BLaER1 (cell line): ENCODE data around the gene SOBP.

Experiments used
- H3K27ac ChIP-seq: shearing (Covaris generic); formaldehyde crosslinking; 2 replicates; pipeline ENCODE4 v1.8.1; 2022
- H3K27me3 ChIP-seq: shearing (Covaris generic); formaldehyde crosslinking; 2 replicates; pipeline ENCODE4 v1.8.1; 2022
- H3K36me3 ChIP-seq: shearing (Covaris generic); formaldehyde crosslinking; 2 replicates; pipeline ENCODE4 v1.8.1; 2022
- H3K4me1 ChIP-seq: shearing (Covaris generic); formaldehyde crosslinking; 2 replicates; pipeline ENCODE4 v1.8.1; 2022
- H3K4me2 ChIP-seq: shearing (Covaris generic); formaldehyde crosslinking; 2 replicates; pipeline ENCODE4 v1.8.1; 2022
- H3K4me3 ChIP-seq: shearing (Covaris generic); formaldehyde crosslinking; 2 replicates; pipeline ENCODE4 v1.8.1; 2022
- H3K9ac ChIP-seq: shearing (Covaris generic); formaldehyde crosslinking; 2 replicates; pipeline ENCODE4 v1.8.1; 2022
- H3K9me3 ChIP-seq: shearing (Covaris generic); formaldehyde crosslinking; 2 replicates; pipeline ENCODE4 v1.8.1; 2022
- H4K20me1 ChIP-seq: shearing (Covaris generic); formaldehyde crosslinking; 2 replicates; pipeline ENCODE4 v1.8.1; 2022
- Cebpa-rat ChIP-seq: shearing (Covaris generic); IDR thresholded peaks from 2 replicates; pipeline ENCODE4 v1.8.1; 2022

The SOBP gene

GRCh38 chr6:107563694-107564588 is 74.0 kb downstream of the SOBP start:
- no peaks in the 10 kb centered on the region for H3K36me3 ChIP-seq
- no peak for TF ChIP-seq Cebpa-rat
- no peaks in the 10 kb centered on the region for H3K9me3 ChIP-seq
- no peaks in the 10 kb centered on the region for H3K27me3 ChIP-seq
- no peak overlapping the region for H3K27ac ChIP-seq
- no peak overlapping the region for H3K4me3 ChIP-seq
- H3K4me2 ChIP-seq, result no peak overlapping the region
- no peaks in the 10 kb centered on the region for H3K4me1 ChIP-seq
- H4K20me1 ChIP-seq, result no peaks in the 10 kb centered on the region
- H3K9ac ChIP-seq, result no peak overlapping the region

DNA sequence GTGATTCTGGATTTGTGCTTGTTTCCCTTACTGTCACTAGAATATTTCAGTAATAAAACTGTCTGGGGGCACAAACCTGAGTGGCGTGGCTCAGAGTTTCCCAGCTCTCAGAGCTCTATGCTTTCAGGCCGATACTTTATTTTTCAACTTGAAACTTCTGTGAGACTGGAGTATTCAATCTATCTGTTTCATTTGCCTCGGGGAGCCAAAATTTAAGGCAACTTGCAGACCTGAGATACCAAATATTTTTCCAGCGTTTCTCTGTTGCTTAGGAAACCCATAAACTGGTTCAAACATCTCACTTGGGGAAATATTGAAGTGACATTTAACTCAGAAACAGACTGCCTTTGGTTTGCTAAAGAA is 74.7 kb downstream of the SOBP start:
- no peak for TF ChIP-seq Cebpa-rat
- H3K36me3 ChIP-seq, result no peaks in the 10 kb centered on the region
- no peak overlapping the region for H3K4me3 ChIP-seq
- H3K4me1 ChIP-seq, result no peaks in the 10 kb centered on the region
- no peak overlapping the region for H3K4me2 ChIP-seq
- H4K20me1 ChIP-seq, result no peaks in the 10 kb centered on the region
- no peaks in the 10 kb centered on the region for H3K9me3 ChIP-seq
- no peaks in the 10 kb centered on the region for H3K27me3 ChIP-seq
- H3K9ac ChIP-seq, result no peak overlapping the region
- no peak overlapping the region for H3K27ac ChIP-seq

DNA sequence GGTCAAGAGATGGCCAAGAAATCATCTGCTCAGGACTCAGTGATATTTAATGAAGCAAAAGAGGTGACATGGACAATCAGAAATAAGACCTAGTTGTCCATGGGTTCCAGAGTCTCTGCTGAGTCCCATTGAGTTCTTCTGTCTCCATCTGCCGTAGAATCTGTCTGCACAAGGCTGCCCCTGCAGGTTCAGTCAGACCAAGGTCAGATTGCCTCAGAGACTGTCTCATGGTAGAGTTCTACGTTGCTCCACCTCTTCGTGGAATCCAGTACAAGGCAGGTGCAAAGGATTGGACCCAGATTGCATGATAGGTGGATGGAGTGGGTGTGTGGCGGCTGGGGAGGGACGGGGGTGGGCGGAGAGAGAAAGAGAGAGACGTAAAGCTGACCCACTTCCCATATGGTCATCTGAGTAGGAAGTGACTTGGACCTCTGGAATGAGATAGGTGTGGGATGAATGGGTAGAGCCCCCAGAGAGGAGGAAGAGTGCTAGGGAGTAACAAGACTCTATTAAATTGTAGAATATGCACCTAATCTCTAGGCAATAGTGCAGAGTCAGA is 75.3 kb downstream of the SOBP start:
- H3K9ac ChIP-seq, result no peak overlapping the region
- no peak for TF ChIP-seq Cebpa-rat

DNA sequence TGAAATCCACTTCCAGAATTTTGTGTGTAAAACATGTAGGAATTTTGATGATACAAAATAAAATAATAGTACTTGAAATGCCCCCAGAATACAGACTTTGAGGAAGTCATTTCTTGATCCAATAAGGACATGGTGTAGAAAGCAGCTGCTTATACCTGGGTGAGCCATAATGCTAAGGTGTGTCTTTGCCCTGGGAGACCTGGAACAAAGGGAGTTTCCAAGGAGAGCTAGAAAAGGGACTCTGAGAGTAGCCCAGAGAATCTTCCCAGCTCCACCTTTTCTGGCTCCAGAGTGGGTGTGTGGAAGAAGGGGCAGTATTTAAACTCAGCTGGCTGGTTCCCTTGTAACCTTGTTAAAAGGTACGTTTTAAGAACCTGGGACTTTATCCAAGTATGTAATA is 77.7 kb downstream of the SOBP start:
- Histone ChIP-seq H3K9ac (no peak overlapping the region), H3K27me3 (no peaks in the 10 kb centered on the region), H3K4me2 (no peak overlapping the region), H3K36me3 (no peaks in the 10 kb centered on the region), H3K27ac (no peak overlapping the region), H4K20me1 (no peaks in the 10 kb centered on the region), H3K4me1 (no peaks in the 10 kb centered on the region), H3K9me3 (no peaks in the 10 kb centered on the region), H3K4me3 (no peak overlapping the region)
- TF ChIP-seq Cebpa-rat, result no peak

More for the DNA sequence above, 75.3 kb downstream of the SOBP start:
- Histone ChIP-seq H3K4me2 (no peak overlapping the region), H3K36me3 (no peaks in the 10 kb centered on the region), H3K4me3 (no peak overlapping the region), H3K9me3 (no peaks in the 10 kb centered on the region), H4K20me1 (no peaks in the 10 kb centered on the region), H3K27ac (no peak overlapping the region), H3K4me1 (no peaks in the 10 kb centered on the region), H3K27me3 (no peaks in the 10 kb centered on the region)

GRCh38 chr6:107569473-107569872 is 79.6 kb downstream of the SOBP start:
- Histone ChIP-seq H3K4me3 (no peak overlapping the region), H3K27me3 (no peaks in the 10 kb centered on the region), H3K27ac (no peak overlapping the region), H3K4me2 (no peak overlapping the region), H3K4me1 (no peaks in the 10 kb centered on the region), H3K36me3 (no peaks in the 10 kb centered on the region), H3K9ac (no peak overlapping the region), H4K20me1 (no peaks in the 10 kb centered on the region), H3K9me3 (no peaks in the 10 kb centered on the region)
- no peak for TF ChIP-seq Cebpa-rat

DNA sequence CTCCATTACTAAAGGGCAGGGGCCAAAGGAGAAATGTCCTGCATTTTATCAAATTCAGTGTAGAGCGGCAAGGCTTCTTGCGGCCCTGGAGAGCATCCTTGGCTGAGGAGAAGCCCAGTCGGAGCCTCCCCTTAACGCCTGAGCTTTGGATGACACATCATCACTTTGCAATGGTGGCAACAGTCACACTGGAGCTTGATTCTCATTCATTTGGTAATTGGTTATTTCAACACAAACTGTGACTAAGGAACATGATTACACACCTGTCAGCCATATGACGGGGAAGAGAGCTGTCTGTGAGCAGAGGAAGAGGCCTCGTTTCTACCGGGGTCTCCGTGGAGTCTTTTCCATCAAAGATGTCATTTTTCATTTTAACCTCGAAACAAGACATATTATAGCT is 81.4 kb downstream of the SOBP start:
- H3K27ac ChIP-seq, result no peak overlapping the region
- no peaks in the 10 kb centered on the region for H3K36me3 ChIP-seq
- no peaks in the 10 kb centered on the region for H3K27me3 ChIP-seq
- H3K4me2 ChIP-seq, result no peak overlapping the region
- H4K20me1 ChIP-seq, result no peaks in the 10 kb centered on the region
- H3K4me3 ChIP-seq, result no peak overlapping the region
- H3K9ac ChIP-seq, result no peak overlapping the region
- no peak for TF ChIP-seq Cebpa-rat
- no peaks in the 10 kb centered on the region for H3K9me3 ChIP-seq
- H3K4me1 ChIP-seq, result no peaks in the 10 kb centered on the region

GRCh38 chr6:107572886-107573285 is 83.0 kb downstream of the SOBP start:
- Histone ChIP-seq H3K4me2 (no peak overlapping the region), H4K20me1 (no peaks in the 10 kb centered on the region), H3K27me3 (no peaks in the 10 kb centered on the region), H3K9me3 (no peaks in the 10 kb centered on the region), H3K4me1 (no peaks in the 10 kb centered on the region), H3K36me3 (no peaks in the 10 kb centered on the region), H3K4me3 (no peak overlapping the region), H3K27ac (no peak overlapping the region), H3K9ac (no peak overlapping the region)
- no peak for TF ChIP-seq Cebpa-rat

DNA sequence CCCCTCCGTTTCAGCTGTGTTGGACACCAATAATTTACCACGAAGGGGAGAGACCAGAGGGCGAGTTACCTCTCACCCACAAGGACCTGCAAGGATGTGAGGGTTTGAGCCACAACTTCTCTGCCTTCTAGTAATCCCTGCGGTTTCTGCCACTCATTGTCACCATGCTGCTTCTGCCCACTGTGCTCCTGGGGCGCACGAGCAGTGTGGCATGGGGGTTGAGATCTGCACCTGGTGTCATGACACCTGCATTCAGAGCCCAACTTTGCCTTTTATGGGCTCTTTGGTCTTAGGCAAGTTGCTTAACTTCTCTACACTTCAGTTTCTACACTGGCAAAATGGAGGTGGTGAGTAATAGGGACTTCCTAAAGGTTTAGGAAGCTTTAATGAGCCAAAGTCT is 84.9 kb downstream of the SOBP start:
- no peaks in the 10 kb centered on the region for H4K20me1 ChIP-seq
- no peak overlapping the region for H3K9ac ChIP-seq
- no peaks in the 10 kb centered on the region for H3K36me3 ChIP-seq
- H3K27me3 ChIP-seq, result no peaks in the 10 kb centered on the region
- no peak overlapping the region for H3K4me2 ChIP-seq
- no peak overlapping the region for H3K27ac ChIP-seq
- TF ChIP-seq Cebpa-rat, result no peak
- no peaks in the 10 kb centered on the region for H3K9me3 ChIP-seq
- no peaks in the 10 kb centered on the region for H3K4me1 ChIP-seq
- no peak overlapping the region for H3K4me3 ChIP-seq

- no peaks in the 10 kb centered on the region for H3K9me3 ChIP-seq
Measured at GRCh38 chr6:107576852-107577251, 86.9 kb downstream of the SOBP start.

DNA sequence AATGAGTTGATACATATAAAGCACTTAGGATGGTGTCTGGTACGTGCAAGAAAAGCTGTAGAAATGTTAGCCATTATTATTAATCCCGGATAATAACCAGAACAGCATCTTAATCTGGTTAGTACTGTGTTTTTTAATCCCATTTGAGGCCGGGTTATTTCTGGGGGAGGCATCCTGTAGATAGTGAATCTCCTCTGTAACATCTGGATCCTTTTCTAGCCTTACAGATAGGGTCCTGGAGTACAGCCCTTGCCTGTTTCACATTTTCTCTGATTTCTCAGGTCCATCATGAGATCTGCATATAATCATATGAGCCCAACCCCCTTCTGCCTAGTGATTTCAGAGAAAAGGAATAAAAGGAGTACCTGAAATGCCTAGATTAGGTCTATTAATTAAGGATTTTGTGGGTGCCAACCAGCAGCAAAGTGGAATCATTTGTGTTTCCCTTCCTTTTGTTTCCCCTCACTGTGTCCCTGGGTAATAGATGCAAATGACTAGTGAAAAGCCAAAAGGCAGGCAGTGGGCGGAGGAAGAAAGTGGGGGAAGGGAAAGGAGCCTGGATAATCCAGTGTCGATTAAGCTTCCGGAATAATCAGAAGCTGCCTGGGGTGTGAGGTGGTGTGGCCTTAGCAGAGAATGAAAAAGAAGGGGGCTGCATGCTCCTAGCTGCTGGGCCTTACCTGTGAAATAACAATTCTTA is 88.9 kb downstream of the SOBP start:
- no peak overlapping the region for H3K27ac ChIP-seq

More at GRCh38 chr6:107576852-107577251, 86.9 kb downstream of the SOBP start:
- TF ChIP-seq Cebpa-rat, result no peak
- H3K4me2 ChIP-seq, result no peak overlapping the region
- no peaks in the 10 kb centered on the region for H4K20me1 ChIP-seq
- no peaks in the 10 kb centered on the region for H3K36me3 ChIP-seq
- no peak overlapping the region for H3K4me3 ChIP-seq
- no peak overlapping the region for H3K9ac ChIP-seq
- no peaks in the 10 kb centered on the region for H3K4me1 ChIP-seq
- H3K27me3 ChIP-seq, result no peaks in the 10 kb centered on the region
- H3K27ac ChIP-seq, result no peak overlapping the region

More for the DNA sequence above, 88.9 kb downstream of the SOBP start:
- Histone ChIP-seq H3K4me3 (no peak overlapping the region), H4K20me1 (no peaks in the 10 kb centered on the region), H3K4me2 (no peak overlapping the region), H3K36me3 (no peaks in the 10 kb centered on the region), H3K27me3 (no peaks in the 10 kb centered on the region), H3K9me3 (no peaks in the 10 kb centered on the region), H3K4me1 (no peaks in the 10 kb centered on the region), H3K9ac (no peak overlapping the region)
- no peak for TF ChIP-seq Cebpa-rat
